BLaER1 treated with 17β-estradiol and CSF1 and Interleukin-3, amounts not matched to agents 10 nM and 100 nM (cell line): Measurements from ENCODE around the gene PRKRIP1.
A peak's percentile ranks its signal among the peaks of the same experiment; 100 is the strongest.

Source experiments
- H3K27ac ChIP-seq, 11 experiments: shearing (Covaris generic); formaldehyde crosslinking; 2 replicates each; pipeline ENCODE4 v1.8.1; 2022
- H3K27me3 ChIP-seq, 11 experiments: shearing (Covaris generic); formaldehyde crosslinking; 2 replicates each; pipeline ENCODE4 v1.8.1; 2022
- H3K36me3 ChIP-seq, 11 experiments: shearing (Covaris generic); formaldehyde crosslinking; 2 replicates each; pipeline ENCODE4 v1.8.1; 2022
- H3K4me1 ChIP-seq, 10 experiments: shearing (Covaris generic); formaldehyde crosslinking; 2 replicates each; pipeline ENCODE4 v1.8.1; 2022
- H3K4me2 ChIP-seq, 11 experiments: shearing (Covaris generic); formaldehyde crosslinking; 2 replicates each; pipeline ENCODE4 v1.8.1; 2022
- H3K4me3 ChIP-seq, 10 experiments: shearing (Covaris generic); formaldehyde crosslinking; 2 replicates each; pipeline ENCODE4 v1.8.1; 2022
- H3K9ac ChIP-seq, 11 experiments: shearing (Covaris generic); formaldehyde crosslinking; 2 replicates each; pipeline ENCODE4 v1.8.1; 2022
- H3K9me3 ChIP-seq, 11 experiments: shearing (Covaris generic); formaldehyde crosslinking; replicated peaks in 1 of 11; 2 replicates each; pipeline ENCODE4 v1.8.1; 2022
- H4K20me1 ChIP-seq, 11 experiments: shearing (Covaris generic); formaldehyde crosslinking; 2 replicates each; pipeline ENCODE4 v1.8.1; 2022
- Cebpa-rat ChIP-seq, 11 experiments: shearing (Covaris generic); IDR thresholded peaks; 2 replicates each; pipeline ENCODE4 v1.8.1; 2022

PRKRIP1 gene

GRCh38 chr7:102417105-102417504 is 20.9 kb downstream of the PRKRIP1 start:
- H3K4me3 ChIP-seq, result no peak overlapping the region
- H3K36me3 ChIP-seq, result peaks cover 38 to 91% (median 74%) of the 10 kb centered on the region in 11 experiments
- peaks cover 0 to 30% (median 8%) of the 10 kb centered on the region in 11 experiments; a peak in 12 of 22 replicates for H4K20me1 ChIP-seq
- H3K9me3 ChIP-seq, result no peaks in the 10 kb centered on the region
- TF ChIP-seq Cebpa-rat (IDR thresholded peaks at IDR 0.05), result no peak
- no peak overlapping the region for H3K9ac ChIP-seq
- no peak overlapping the region; a peak in 1 of 22 replicates for H3K27ac ChIP-seq
- H3K4me1 ChIP-seq, result peaks cover 43 to 83% (median 69%) of the 10 kb centered on the region in 10 experiments
- no peaks in the 10 kb centered on the region for H3K27me3 ChIP-seq
- H3K4me2 ChIP-seq, result no peak overlapping the region

- peaks cover 38 to 83% (median 66%) of the 10 kb centered on the region in 11 experiments for H3K36me3 ChIP-seq
- no peak overlapping the region for H3K4me3 ChIP-seq
- H3K27me3 ChIP-seq, result no peaks in the 10 kb centered on the region
- peak overlapping the region in 4 of 11 experiments; percentile 72 to 82 (median 76); a peak in 3 of 22 replicates for H3K27ac ChIP-seq
- TF ChIP-seq Cebpa-rat (IDR thresholded peaks at IDR 0.05), result no peak
- H3K9ac ChIP-seq, result peak overlapping the region in 1 of 11 experiments; percentile 41; a peak in 1 of 22 replicates
- peak overlapping the region in 2 of 11 experiments; percentile 1 to 68; a peak in 2 of 22 replicates for H3K4me2 ChIP-seq
- H4K20me1 ChIP-seq, result peaks cover 0 to 19% (median 0%) of the 10 kb centered on the region in 11 experiments; a peak in 4 of 22 replicates
- H3K9me3 ChIP-seq, result no peaks in the 10 kb centered on the region
- H3K4me1 ChIP-seq, result peaks cover 37 to 85% (median 72%) of the 10 kb centered on the region in 10 experiments
Observed at GRCh38 chr7:102418592-102418991, 22.4 kb downstream of the PRKRIP1 start.

GRCh38 chr7:102421706-102422240 is 25.6 kb downstream of the PRKRIP1 start:
- no peaks in the 10 kb centered on the region for H3K9me3 ChIP-seq
- H4K20me1 ChIP-seq, result peaks cover 0 to 4% (median 0%) of the 10 kb centered on the region in 11 experiments; a peak in 2 of 22 replicates
- peaks cover 21 to 57% (median 42%) of the 10 kb centered on the region in 11 experiments for H3K36me3 ChIP-seq
- peak overlapping the region in 3 of 11 experiments; percentile 55 to 67 (median 58); a peak in 3 of 22 replicates for H3K9ac ChIP-seq
- H3K27me3 ChIP-seq, result no peaks in the 10 kb centered on the region
- peaks cover 55 to 96% (median 85%) of the 10 kb centered on the region in 10 experiments for H3K4me1 ChIP-seq
- peak overlapping the region in 8 of 11 experiments; percentile 68 to 82 (median 73); a peak in 17 of 22 replicates for H3K27ac ChIP-seq
- H3K4me3 ChIP-seq, result no peak overlapping the region
- H3K4me2 ChIP-seq, result peak overlapping the region; percentile 59 to 86 (median 69); a peak in 17 of 22 replicates
- TF ChIP-seq Cebpa-rat (IDR thresholded peaks at IDR 0.05), result no peak

- H3K36me3 ChIP-seq, result peaks cover 4 to 45% (median 21%) of the 10 kb centered on the region in 11 experiments; a peak in 17 of 22 replicates
- no peak for TF ChIP-seq Cebpa-rat (IDR thresholded peaks at IDR 0.05)
- H3K27me3 ChIP-seq, result no peaks in the 10 kb centered on the region
- H3K4me3 ChIP-seq, result no peak overlapping the region; a peak in 1 of 20 replicates
- peaks cover 0 to 4% (median 0%) of the 10 kb centered on the region in 11 experiments; a peak in 2 of 22 replicates for H4K20me1 ChIP-seq
- peak overlapping the region; percentile 37 to 99 (median 95); a peak in 21 of 22 replicates for H3K27ac ChIP-seq
- no peaks in the 10 kb centered on the region for H3K9me3 ChIP-seq
- H3K9ac ChIP-seq, result peak overlapping the region; percentile 6 to 90 (median 84); a peak in 17 of 22 replicates
- peak overlapping the region; percentile 86 to 98 (median 94) for H3K4me2 ChIP-seq
- peaks cover 78 to 100% (median 98%) of the 10 kb centered on the region in 10 experiments for H3K4me1 ChIP-seq
Observed at GRCh38 chr7:102424129-102424551, 28.0 kb downstream of the PRKRIP1 start.

- Histone ChIP-seq H3K36me3 (peaks cover 0 to 39% (median 21%) of the 10 kb centered on the region in 11 experiments; a peak in 13 of 22 replicates), H3K4me1 (peaks cover 85 to 100% (median 98%) of the 10 kb centered on the region in 10 experiments), H3K9me3 (no peaks in the 10 kb centered on the region), H3K9ac (peak overlapping the region; percentile 77 to 90 (median 84); a peak in 21 of 22 replicates), H4K20me1 (peaks cover 0 to 4% (median 0%) of the 10 kb centered on the region in 11 experiments; a peak in 2 of 22 replicates), H3K4me3 (peak overlapping the region in 2 of 10 experiments; percentile 46 to 57; a peak in 6 of 20 replicates), H3K27me3 (no peaks in the 10 kb centered on the region), H3K4me2 (peak overlapping the region; percentile 86 to 98 (median 94)), H3K27ac (peak overlapping the region; percentile 91 to 99 (median 95))
- TF ChIP-seq Cebpa-rat (IDR thresholded peaks at IDR 0.05), result no peak
Observed at GRCh38 chr7:102424787-102425218, 28.6 kb downstream of the PRKRIP1 start.

- peak overlapping the region; percentile 24 to 57 (median 47); a peak in 19 of 20 replicates for H3K4me3 ChIP-seq
- peaks cover 0 to 34% (median 21%) of the 10 kb centered on the region in 11 experiments; a peak in 13 of 22 replicates for H3K36me3 ChIP-seq
- peak overlapping the region; percentile 77 to 90 (median 84) for H3K9ac ChIP-seq
- peak overlapping the region; percentile 86 to 98 (median 94) for H3K4me2 ChIP-seq
- H4K20me1 ChIP-seq, result peaks cover 0 to under 1% (median 0%) of the 10 kb centered on the region in 11 experiments; a peak in 1 of 22 replicates
- H3K4me1 ChIP-seq, result peaks cover 83 to 99% (median 96%) of the 10 kb centered on the region in 10 experiments
- no peaks in the 10 kb centered on the region for H3K9me3 ChIP-seq
- no peak for TF ChIP-seq Cebpa-rat (IDR thresholded peaks at IDR 0.05)
- H3K27me3 ChIP-seq, result no peaks in the 10 kb centered on the region
- H3K27ac ChIP-seq, result peak overlapping the region; percentile 91 to 99 (median 95)
Observed at GRCh38 chr7:102425639-102426267, 29.6 kb downstream of the PRKRIP1 start.

GRCh38 chr7:102426268-102427018 is 30.3 kb downstream of the PRKRIP1 start:
- Histone ChIP-seq H3K27ac (peak overlapping the region; percentile 91 to 99 (median 95)), H3K4me3 (peak overlapping the region; percentile 24 to 57 (median 47); a peak in 19 of 20 replicates), H3K4me2 (peak overlapping the region; percentile 86 to 98 (median 94)), H3K4me1 (peaks cover 83 to 99% (median 96%) of the 10 kb centered on the region in 10 experiments), H3K9me3 (no peaks in the 10 kb centered on the region), H4K20me1 (no peaks in the 10 kb centered on the region; a peak in 1 of 22 replicates), H3K9ac (peak overlapping the region; percentile 77 to 90 (median 84)), H3K27me3 (no peaks in the 10 kb centered on the region), H3K36me3 (peaks cover 0 to 29% (median 17%) of the 10 kb centered on the region in 11 experiments; a peak in 13 of 22 replicates)
- 0 out of 22 replicates have a peak, but pooled peaks of 1 of the 11 experiments have one; percentile 8 for TF ChIP-seq Cebpa-rat (IDR thresholded peaks at IDR 0.05)

- Histone ChIP-seq H4K20me1 (no peaks in the 10 kb centered on the region; a peak in 1 of 22 replicates), H3K9me3 (no peaks in the 10 kb centered on the region), H3K27me3 (no peaks in the 10 kb centered on the region), H3K36me3 (peaks cover 0 to 24% (median 12%) of the 10 kb centered on the region in 11 experiments; a peak in 12 of 22 replicates), H3K4me2 (peak overlapping the region; percentile 86 to 98 (median 94)), H3K9ac (peak overlapping the region; percentile 77 to 90 (median 84); a peak in 21 of 22 replicates), H3K4me3 (peak overlapping the region; percentile 24 to 57 (median 47); a peak in 17 of 20 replicates), H3K27ac (peak overlapping the region; percentile 91 to 99 (median 95)), H3K4me1 (peaks cover 85 to 99% (median 97%) of the 10 kb centered on the region in 10 experiments)
- TF ChIP-seq Cebpa-rat (IDR thresholded peaks at IDR 0.05), result no peak
Observed at GRCh38 chr7:102427019-102427405, 30.8 kb downstream of the PRKRIP1 start.
